ENCODE measurements around the gene EFNA2. TPM values are rescaled to one million over a fixed set of nuclear protein-coding genes. Genes with fewer than 3 reads are reported as not detected.

Gene EFNA2
- polyA plus RNA-seq, 1 of the 3 experiments (the other 2 are of a cell fraction) = 1.1 TPM

GRCh38 chr19:1266129-1266915 is 19.4 kb upstream of the EFNA2 start (continued):
- TF ChIP-seq USF2 (IDR thresholded peaks at IDR 0.05; ENCODE audit: borderline replicate concordance, low read depth, low read length) (no peak), YY1 (IDR thresholded peaks at IDR 0.05; ENCODE audit: low read depth) (no peak), CHD2 (IDR thresholded peaks at IDR 0.05; ENCODE audit: low read length, partially characterized antibody) (no peak), RFX5 (IDR thresholded peaks at IDR 0.05; ENCODE audit: low read length) (no peak), EP300 (IDR thresholded peaks at IDR 0.05; ENCODE audit: borderline replicate concordance in 1 of 2, low read depth in 1 of 2, low read length in 1 of 2) (no peak), ZBTB33 (IDR thresholded peaks at IDR 0.05; ENCODE audit: borderline replicate concordance, low read depth) (no peak), REST (IDR thresholded peaks at IDR 0.05; ENCODE audit: low read depth, low read length) (no peak), IRF3 (IDR thresholded peaks at IDR 0.05; ENCODE audit: low read depth, low read length) (no peak), NRF1 (IDR thresholded peaks at IDR 0.05; ENCODE audit: low read depth, low read length) (no peak), FOSL2 (IDR thresholded peaks at IDR 0.05; ENCODE audit: borderline replicate concordance, low read depth) (no peak), EZH2phosphoT487 (IDR thresholded peaks at IDR 0.05; ENCODE audit: borderline replicate concordance, low read depth) (no peak), GABPA (IDR thresholded peaks at IDR 0.05; ENCODE audit: low read depth) (no peak), POLR2AphosphoS5 (IDR thresholded peaks at IDR 0.05; ENCODE audit: low read depth, low read length) (no peak; the same call in 1 of the 2 replicates), NFIC (IDR thresholded peaks at IDR 0.05; ENCODE audit: borderline replicate concordance) (peak; percentile 41; the same call in 1 of the 2 replicates), USF1 (IDR thresholded peaks at IDR 0.05; ENCODE audit: borderline replicate concordance, low read depth) (no peak)

Measured in SK-N-SH (cell line).